Right lung (tissue), 5 donors: ENCODE results near the gene CCDC87. TPM values are rescaled to one million over a fixed set of nuclear protein-coding genes. Genes with fewer than 3 reads are reported as not detected.
A peak's percentile ranks its signal among the peaks of the same experiment; 100 is the strongest.
"Not testable (repeated sequence)": the region's sequence is repeated elsewhere in the genome, so short reads cannot be mapped to it uniquely, and the experiment has no call there.

Experiments used
- DNase-seq, 2 donors: peaks; one replicate each; pipeline ENCODE4 v3.0.0-alpha.2; 2013
- polyA plus RNA-seq, 5 donors: library from polyadenylated mRNA; unstranded; fragments of 120-200 nt; gene quantifications; one replicate each; pipeline versions ENCODE4 v1.2.1 to v1.2.3, GENCODE V29; 2013; ENCODE audit warnings: inconsistent platforms in 1 of 5, low replicate concordance in 1 of 5; ENCODE audit not compliant: insufficient read length in 5 of 5, insufficient read depth in 1 of 5

Gene CCDC87
- polyA plus RNA-seq, 5 donors, result 0.10 to 0.18 (median 0.15) TPM

GRCh38 chr11:66556086-66556485 lies 36.8 kb downstream of the CCDC87 start:
- no peak for DNase-seq

GRCh38 chr11:66555416-66555815 lies 37.4 kb downstream of the CCDC87 start:
- DNase-seq, result no peak

GRCh38 chr11:66554602-66555001 lies 38.3 kb downstream of the CCDC87 start:
- DNase-seq, result no peak

GRCh38 chr11:66550887-66551286 lies 42.0 kb downstream of the CCDC87 start:
- DNase-seq, result no peak

GRCh38 chr11:66549696-66550095 lies 43.2 kb downstream of the CCDC87 start:
- no peak for DNase-seq

GRCh38 chr11:66548774-66549630 lies 43.9 kb downstream of the CCDC87 start:
- no peak for DNase-seq

- DNase-seq, result no peak
Observed at GRCh38 chr11:66548041-66548440, 44.8 kb downstream of the CCDC87 start.

GRCh38 chr11:66547662-66548009 lies 45.2 kb downstream of the CCDC87 start:
- no peak for DNase-seq

- no peak for DNase-seq
Observed at GRCh38 chr11:66546966-66547661, 45.7 kb downstream of the CCDC87 start.

- DNase-seq, result no peak
Observed at GRCh38 chr11:66546368-66546965, 46.4 kb downstream of the CCDC87 start, which contains the start of gene ACTN3. Gene ACTN3 (plus strand): TSS chr11:66546903. CDS start chr11:66546938, 35 bp downstream.

GRCh38 chr11:66545701-66546367 lies 47.0 kb downstream of the CCDC87 start, which contains the start of gene ZDHHC24:
Gene ZDHHC24 (minus strand): TSS chr11:66546048. CDS start chr11:66546003, 45 bp downstream.
- DNase-seq, result peak; percentile 87 to 89

GRCh38 chr11:66544952-66545351 lies 47.9 kb downstream of the CCDC87 start:
- DNase-seq, result not testable (repeated sequence)

GRCh38 chr11:66543263-66544107 lies 49.4 kb downstream of the CCDC87 start:
- peak; percentile 39 to 55 for DNase-seq

GRCh38 chr11:66542362-66542761 lies 50.5 kb downstream of the CCDC87 start:
- no peak for DNase-seq

GRCh38 chr11:66541892-66542291 lies 51.0 kb downstream of the CCDC87 start:
- DNase-seq, result no peak

GRCh38 chr11:66540598-66540997 lies 52.3 kb downstream of the CCDC87 start:
- not testable (repeated sequence) for DNase-seq
